GM23338 (cell line): Measurements from ENCODE around the gene SDC3. TPM values are rescaled to one million over a fixed set of nuclear protein-coding genes. Genes with fewer than 3 reads are reported as not detected.

Source experiments
- ATAC-seq: fragments of 200-7000 bp; cut with Tn5 transposase; 3 replicates; pipeline ENCODE4 v1.9.1; 2020
- DNase-seq: peaks from one replicate; pipeline ENCODE4 v3.0.0-alpha.2; 2015; ENCODE audit warnings: low spot score
- H2AFZ ChIP-seq: fragments of 200-600 bp; sonication (generic); 2 replicates; pipeline ENCODE4 v1.8.0; 2016; ENCODE audit warnings: antibody characterized with exemption, mild to moderate bottlenecking, moderate library complexity
- H3F3A ChIP-seq: fragments of 200-600 bp; sonication (generic); replicated peaks from 2 replicates; pipeline ENCODE4 v1.8.0; 2017; ENCODE audit warnings: antibody characterized with exemption, mixed run types, low read depth
- H3K27ac ChIP-seq: fragments of 200-600 bp; sonication (generic); 2 replicates; pipeline ENCODE4 v1.6.1; 2016; ENCODE audit warnings: low read depth
- H3K27me3 ChIP-seq: fragments of 200-600 bp; sonication (generic); 2 replicates; pipeline ENCODE4 v1.8.0; 2016; ENCODE audit warnings: mild to moderate bottlenecking, mixed run types, moderate library complexity; ENCODE audit not compliant: insufficient read depth
- H3K36me3 ChIP-seq: fragments of 200-600 bp; sonication (generic); 2 replicates; pipeline ENCODE4 v1.8.0; 2016; ENCODE audit warnings: mild to moderate bottlenecking; ENCODE audit not compliant: insufficient read depth
- H3K4me1 ChIP-seq: fragments of 200-600 bp; sonication (generic); 2 replicates; pipeline ENCODE4 v1.8.0; 2016; ENCODE audit warnings: mild to moderate bottlenecking, moderate library complexity; ENCODE audit not compliant: insufficient read depth
- H3K4me2 ChIP-seq: fragments of 200-600 bp; sonication (generic); 2 replicates; pipeline ENCODE4 v1.7.1; 2017; ENCODE audit warnings: mixed run types
- H3K4me3 ChIP-seq: fragments of 200-600 bp; sonication (generic); 2 replicates; pipeline ENCODE4 v1.6.1; 2016; ENCODE audit warnings: mixed run types
- H3K79me2 ChIP-seq: fragments of 200-600 bp; sonication (generic); replicated peaks from 2 replicates; pipeline ENCODE4 v1.8.0; 2017; ENCODE audit warnings: mild to moderate bottlenecking; ENCODE audit not compliant: insufficient read depth
- H3K9me2 ChIP-seq: fragments of 200-600 bp; sonication (generic); 2 replicates; pipeline ENCODE4 v1.8.0; 2017; ENCODE audit not compliant: insufficient read depth
- H4K20me1 ChIP-seq: fragments of 200-600 bp; sonication (generic); replicated peaks from 2 replicates; pipeline ENCODE4 v1.8.0; 2017; ENCODE audit warnings: mild to moderate bottlenecking; ENCODE audit not compliant: insufficient read depth
- H3K27ac Mint-ChIP-seq: 2 replicates; pipeline ENCODE4 v1.8.0; 2020; ENCODE audit warnings: inconsistent platforms, mild to moderate bottlenecking, moderate library complexity, mixed read lengths
- H3K27me3 Mint-ChIP-seq: 3 replicates; pipeline ENCODE4 v1.8.0; 2022; ENCODE audit warnings: low read depth, mild to moderate bottlenecking, moderate library complexity, mixed read lengths, inconsistent platforms; ENCODE audit not compliant: insufficient read depth, poor library complexity
- H3K36me3 Mint-ChIP-seq: 3 replicates; pipeline ENCODE4 v1.8.0; 2021; ENCODE audit warnings: low read depth, mild to moderate bottlenecking, inconsistent platforms, moderate library complexity, mixed read lengths
- H3K4me1 Mint-ChIP-seq: 3 replicates; pipeline ENCODE4 v1.8.0; 2020; ENCODE audit warnings: mild to moderate bottlenecking, inconsistent platforms, mixed read lengths
- H3K4me3 Mint-ChIP-seq: 3 replicates; pipeline ENCODE4 v1.8.0; 2021; ENCODE audit warnings: moderate library complexity, mild to moderate bottlenecking, inconsistent platforms, mixed read lengths
- H3K9me3 Mint-ChIP-seq: 3 replicates; pipeline ENCODE4 v1.8.0; 2020; ENCODE audit warnings: moderate library complexity, mild to moderate bottlenecking, inconsistent platforms, mixed read lengths
- CREB1 ChIP-seq: fragments of 250-450 bp; sonication (Bioruptor Pico); IDR thresholded peaks from 2 replicates; pipeline ENCODE4 v1.5.0; 2020; ENCODE audit warnings: low read depth, mild to moderate bottlenecking, moderate library complexity
- CTCF ChIP-seq, 2 experiments: fragments of 200-600 bp in 1 of 2; sonication (generic) in 1 of 2; conservative IDR thresholded peaks; 2 replicates each; pipeline versions ENCODE4 v1.5.1 to v1.6.1; 2016 to 2017; ENCODE audit warnings: antibody characterized with exemption in 2 of 2, low read depth in 2 of 2, mild to moderate bottlenecking in 2 of 2, moderate library complexity in 1 of 2
- EZH2 ChIP-seq: fragments of 200-600 bp; sonication (generic); IDR thresholded peaks from one replicate; pipeline ENCODE4 v1.8.0; 2017; ENCODE audit warnings: antibody characterized with exemption, mild to moderate bottlenecking, low read depth; ENCODE audit not compliant: unreplicated experiment
- EZH2phosphoT487 ChIP-seq: fragments of 200-600 bp; sonication (generic); IDR thresholded peaks from one replicate; pipeline ENCODE4 v1.8.1; 2018; ENCODE audit warnings: antibody characterized with exemption; ENCODE audit not compliant: unreplicated experiment
- JUNB ChIP-seq: IDR thresholded peaks from one replicate; pipeline ENCODE4 v1.6.1; 2016; ENCODE audit warnings: antibody characterized with exemption; ENCODE audit not compliant: unreplicated experiment
- NANOG ChIP-seq: IDR thresholded peaks from 2 replicates; pipeline ENCODE4 v1.6.1; 2016; ENCODE audit warnings: antibody characterized with exemption, borderline replicate concordance
- REST ChIP-seq: IDR thresholded peaks from one replicate; pipeline ENCODE4 v1.6.1; 2018; ENCODE audit warnings: antibody characterized with exemption; ENCODE audit not compliant: unreplicated experiment
- STAT1 ChIP-seq: IDR thresholded peaks from one replicate; pipeline ENCODE4 v1.6.1; 2016; ENCODE audit warnings: antibody characterized with exemption; ENCODE audit not compliant: unreplicated experiment
- ZNF114 ChIP-seq: fragments of 250-450 bp; sonication (Bioruptor Pico); IDR thresholded peaks from 2 replicates; pipeline ENCODE4 v1.5.0; 2020; ENCODE audit warnings: mild to moderate bottlenecking, moderate library complexity
- ZNF331 ChIP-seq: fragments of 250-450 bp; sonication (Bioruptor Pico); IDR thresholded peaks from 2 replicates; pipeline ENCODE4 v1.5.0; 2020; ENCODE audit warnings: low read depth, mild to moderate bottlenecking, moderate library complexity
- ZNF462 ChIP-seq: fragments of 250-450 bp; sonication (Bioruptor Pico); IDR thresholded peaks from 2 replicates; pipeline ENCODE4 v1.5.0; 2020; ENCODE audit warnings: mild to moderate bottlenecking, moderate library complexity
- polyA plus RNA-seq: library from polyadenylated mRNA; unstranded; fragments of >200 nt; fragmentation: Nextera tagmentation; extraction: Ambion mirVana; gene quantifications from 2 replicates; pipeline ENCODE4 v1.2.1, GENCODE V29; 2016
- total RNA-seq: library from RNA; depleted of rRNA; stranded (reverse); fragments of >200 nt; shearing (Covaris generic); gene quantifications from 2 replicates; pipeline ENCODE4 v1.2.3, GENCODE V29; 2014

The SDC3 gene
- total and polyA plus RNA-seq, 2 experiments from 2014 or later = 5.2 to 29.7 TPM

GRCh38 chr1:30952098-30952497, 43.5 kb upstream of the SDC3 start:
- H3K9me2 ChIP-seq = no peaks in the 10 kb centered on the region
- no peak overlapping the region for H2AFZ ChIP-seq
- H3F3A ChIP-seq = 0 out of 2 replicates have a peak, but pooled peaks cover 5% of the 10 kb centered on the region
- Mint-ChIP-seq H3K4me3 (no peak overlapping the region), H3K9me3 (no peaks in the 10 kb centered on the region), H3K27ac (no peak overlapping the region), H3K36me3 (peaks cover 86% of the 10 kb centered on the region), H3K4me1 (no peaks in the 10 kb centered on the region; the same call in 2 of the 3 replicates), H3K27me3 (peaks cover 7% of the 10 kb centered on the region)
- ATAC-seq (no peak), DNase-seq (no peak)
- no peak overlapping the region for H3K4me2 ChIP-seq
- H3K36me3 ChIP-seq = peaks cover 71% of the 10 kb centered on the region
- peaks cover 53% of the 10 kb centered on the region for H4K20me1 ChIP-seq
- H3K4me3 ChIP-seq = no peak overlapping the region
- no peaks in the 10 kb centered on the region for H3K27me3 ChIP-seq
- H3K4me1 ChIP-seq = no peaks in the 10 kb centered on the region
- H3K27ac ChIP-seq = no peak overlapping the region
- no peak for TF ChIP-seq ZNF462 (CRISPR knock-in tag)
- TF ChIP-seq ZNF114 (CRISPR knock-in tag) = no peak
- TF ChIP-seq STAT1 = no peak
- TF ChIP-seq CREB1 (CRISPR knock-in tag) = no peak
- TF ChIP-seq EZH2 = no peak
- H3K79me2 ChIP-seq = peaks cover 85% of the 10 kb centered on the region

GRCh38 chr1:30950700-30951099, 42.1 kb upstream of the SDC3 start:
- peaks cover 77% of the 10 kb centered on the region for H3K36me3 ChIP-seq
- H3K9me2 ChIP-seq = no peaks in the 10 kb centered on the region
- 0 out of 2 replicates have a peak, but pooled peaks cover 5% of the 10 kb centered on the region for H3F3A ChIP-seq
- H3K79me2 ChIP-seq = peaks cover 85% of the 10 kb centered on the region
- Mint-ChIP-seq H3K27ac (no peak overlapping the region), H3K4me1 (no peaks in the 10 kb centered on the region; the same call in 2 of the 3 replicates), H3K36me3 (peaks cover 85% of the 10 kb centered on the region), H3K4me3 (no peak overlapping the region), H3K9me3 (no peaks in the 10 kb centered on the region), H3K27me3 (peaks cover 4% of the 10 kb centered on the region)
- H3K4me2 ChIP-seq = no peak overlapping the region
- DNase-seq = no peak
- no peak overlapping the region for H2AFZ ChIP-seq
- no peaks in the 10 kb centered on the region for H3K4me1 ChIP-seq
- no peaks in the 10 kb centered on the region for H3K27me3 ChIP-seq
- no peak overlapping the region for H3K4me3 ChIP-seq
- H4K20me1 ChIP-seq = peaks cover 47% of the 10 kb centered on the region
- ATAC-seq = no peak
- H3K27ac ChIP-seq = no peak overlapping the region
- TF ChIP-seq REST (no peak), EZH2phosphoT487 (no peak), ZNF114 (CRISPR knock-in tag) (no peak), ZNF331 (no peak), CTCF (conservative IDR thresholded peaks at IDR 0.05; ENCODE audit: low read depth in 2 of 2) (no peak), NANOG (no peak), EZH2 (no peak), JUNB (no peak), CREB1 (CRISPR knock-in tag) (no peak)
